ENCODE results near the gene STMND1. TPM values are rescaled to one million over a fixed set of nuclear protein-coding genes. Genes with fewer than 3 reads are reported as not detected.

Gene STMND1
- not detected in 2 replicates for total RNA-seq

DNA sequence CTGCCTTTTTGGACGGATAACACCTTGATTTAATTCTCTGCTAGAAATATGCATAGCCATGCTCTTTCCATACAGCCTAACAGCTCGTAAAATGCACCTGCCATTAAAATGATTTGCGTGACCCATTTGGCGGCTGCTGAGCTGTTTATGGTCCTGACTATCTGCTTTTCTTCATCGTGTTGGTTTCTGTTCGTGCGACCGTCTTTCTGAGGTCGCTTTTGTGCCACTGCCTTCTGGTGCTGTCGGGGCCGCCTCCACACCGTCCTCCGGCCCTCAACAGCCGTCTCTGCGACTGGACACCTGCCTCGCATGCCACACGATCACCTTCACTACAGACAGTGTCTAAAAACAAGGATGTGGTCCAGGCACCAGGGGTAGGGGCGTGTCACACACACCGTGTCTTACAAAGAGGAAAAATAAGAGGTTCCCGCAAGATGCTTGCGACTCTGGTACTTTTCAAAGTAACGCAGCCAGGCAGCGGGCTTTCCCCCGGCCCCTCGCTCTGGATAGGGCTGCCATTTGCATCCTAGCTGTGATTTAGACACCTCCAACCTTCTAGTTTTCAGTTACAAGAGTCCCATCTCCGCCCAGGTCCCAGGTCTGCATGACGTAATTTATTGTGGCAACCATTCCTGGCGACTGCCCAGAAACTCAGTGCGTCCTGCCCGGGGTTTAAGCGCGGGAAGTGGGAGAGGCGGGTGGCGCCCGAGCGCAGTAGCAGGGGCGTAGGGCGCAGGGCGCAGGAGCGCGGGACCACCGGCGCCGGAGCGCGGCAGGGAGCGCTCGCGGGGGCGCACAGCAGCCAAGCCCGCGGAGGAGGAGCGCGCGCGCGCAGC lies at the start of gene STMND1:
Gene STMND1 (plus strand): TSS at position 629 of the 836 bp plus-strand sequence. CDS start 208 bp downstream, outside the sequence.

Other genes starting within 250 kb of the STMND1 start
- 0.30 and 1.3 TPM in 2 replicates for gene RBM24, start 179.3 kb downstream of the STMND1 start, total RNA-seq